ENCODE data around the gene BCR.

BCR gene

GRCh38 chr22:23230348-23231068 is 50.2 kb downstream of the BCR start:
- no peak for DNase-seq (ENCODE audit: low spot score)
- Histone ChIP-seq H3K27me3 (ENCODE audit: insufficient read depth, poor library complexity, severe bottlenecking) (no peaks in the 10 kb centered on the region), H3K36me3 (ENCODE audit: low read depth) (peaks cover 26% of the 10 kb centered on the region), H3K27ac (ENCODE audit: poor library complexity, severe bottlenecking) (no peak overlapping the region), H3K4me1 (ENCODE audit: insufficient read depth, poor library complexity, severe bottlenecking) (peaks cover 20% of the 10 kb centered on the region), H3K4me3 (ENCODE audit: severe bottlenecking) (no peak overlapping the region), H3K9me3 (ENCODE audit: severe bottlenecking) (peaks cover 24% of the 10 kb centered on the region)
- TF ChIP-seq, protein P1, sequence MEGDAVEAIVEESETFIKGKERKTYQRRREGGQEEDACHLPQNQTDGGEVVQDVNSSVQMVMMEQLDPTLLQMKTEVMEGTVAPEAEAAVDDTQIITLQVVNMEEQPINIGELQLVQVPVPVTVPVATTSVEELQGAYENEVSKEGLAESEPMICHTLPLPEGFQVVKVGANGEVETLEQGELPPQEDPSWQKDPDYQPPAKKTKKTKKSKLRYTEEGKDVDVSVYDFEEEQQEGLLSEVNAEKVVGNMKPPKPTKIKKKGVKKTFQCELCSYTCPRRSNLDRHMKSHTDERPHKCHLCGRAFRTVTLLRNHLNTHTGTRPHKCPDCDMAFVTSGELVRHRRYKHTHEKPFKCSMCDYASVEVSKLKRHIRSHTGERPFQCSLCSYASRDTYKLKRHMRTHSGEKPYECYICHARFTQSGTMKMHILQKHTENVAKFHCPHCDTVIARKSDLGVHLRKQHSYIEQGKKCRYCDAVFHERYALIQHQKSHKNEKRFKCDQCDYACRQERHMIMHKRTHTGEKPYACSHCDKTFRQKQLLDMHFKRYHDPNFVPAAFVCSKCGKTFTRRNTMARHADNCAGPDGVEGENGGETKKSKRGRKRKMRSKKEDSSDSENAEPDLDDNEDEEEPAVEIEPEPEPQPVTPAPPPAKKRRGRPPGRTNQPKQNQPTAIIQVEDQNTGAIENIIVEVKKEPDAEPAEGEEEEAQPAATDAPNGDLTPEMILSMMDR (IDR thresholded peaks at IDR 0.05; ENCODE audit: poor library complexity, severe bottlenecking), result no peak
- ATAC-seq (ENCODE audit: low read depth), result no peak

- ATAC-seq (ENCODE audit: low read depth) (no peak), DNase-seq (ENCODE audit: low spot score) (no peak)
- H3K4me1 ChIP-seq (ENCODE audit: insufficient read depth, poor library complexity, severe bottlenecking), result peaks cover 11% of the 10 kb centered on the region
- no peaks in the 10 kb centered on the region for H3K27me3 ChIP-seq (ENCODE audit: insufficient read depth, poor library complexity, severe bottlenecking)
- peaks cover 28% of the 10 kb centered on the region for H3K9me3 ChIP-seq (ENCODE audit: severe bottlenecking)
- no peak overlapping the region for H3K27ac ChIP-seq (ENCODE audit: poor library complexity, severe bottlenecking)
- H3K4me3 ChIP-seq (ENCODE audit: severe bottlenecking), result no peak overlapping the region
- TF ChIP-seq, protein P1 (IDR thresholded peaks at IDR 0.05; ENCODE audit: poor library complexity, severe bottlenecking), result no peak
- H3K36me3 ChIP-seq (ENCODE audit: low read depth), result peaks cover 26% of the 10 kb centered on the region
These were observed 51.3 kb downstream of the BCR start for GRCh38 chr22:23231471-23232093.

DNA sequence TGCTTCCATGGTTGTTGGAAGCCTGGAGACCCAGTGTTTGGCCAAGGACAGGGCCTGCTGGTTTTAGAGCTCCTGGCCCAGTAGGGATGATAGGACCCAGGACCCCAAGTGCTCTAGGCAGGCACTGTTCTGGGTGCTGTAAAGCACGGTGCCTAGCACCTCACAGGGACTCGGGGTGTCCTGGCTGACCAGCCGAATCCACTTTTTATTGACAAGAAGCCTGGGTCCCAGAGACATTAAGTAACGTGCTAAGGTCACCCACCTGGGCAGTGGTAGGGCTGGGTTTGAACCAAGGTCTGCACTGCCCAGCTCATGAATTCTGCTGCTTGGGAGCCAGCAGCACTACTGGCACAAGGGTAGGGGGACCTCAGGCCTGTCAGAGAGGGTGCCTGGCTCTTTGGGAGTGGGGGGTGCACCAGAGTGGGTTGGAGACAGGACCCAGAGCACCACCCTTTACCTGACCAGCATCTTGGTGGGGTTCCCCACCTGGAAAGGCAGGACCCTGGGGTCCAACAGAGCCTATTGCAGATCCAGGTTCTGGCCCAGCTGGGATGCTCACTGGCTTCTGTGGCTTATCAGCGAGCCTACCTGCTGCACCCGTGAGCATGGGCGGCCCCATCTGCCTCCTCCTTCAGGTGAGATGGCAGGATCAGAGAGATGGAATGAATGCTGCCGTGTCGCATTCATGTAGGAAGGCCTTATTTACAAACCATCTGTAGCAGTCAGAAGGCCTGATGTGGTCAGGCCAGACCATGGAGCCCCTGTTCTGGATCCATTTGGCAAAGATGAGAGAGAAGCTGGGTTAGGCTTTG is 52.0 kb downstream of the BCR start:
- DNase-seq (ENCODE audit: low spot score) (no peak), ATAC-seq (ENCODE audit: low read depth) (no peak)
- peaks cover 26% of the 10 kb centered on the region for H3K36me3 ChIP-seq (ENCODE audit: low read depth)
- TF ChIP-seq, protein P1 (IDR thresholded peaks at IDR 0.05; ENCODE audit: poor library complexity, severe bottlenecking), result no peak
- H3K27ac ChIP-seq (ENCODE audit: poor library complexity, severe bottlenecking), result no peak overlapping the region
- H3K4me3 ChIP-seq (ENCODE audit: severe bottlenecking), result no peak overlapping the region
- H3K9me3 ChIP-seq (ENCODE audit: severe bottlenecking), result peaks cover 28% of the 10 kb centered on the region
- H3K27me3 ChIP-seq (ENCODE audit: insufficient read depth, poor library complexity, severe bottlenecking), result no peaks in the 10 kb centered on the region
- H3K4me1 ChIP-seq (ENCODE audit: insufficient read depth, poor library complexity, severe bottlenecking), result peaks cover 4% of the 10 kb centered on the region

- TF ChIP-seq, protein P1 (IDR thresholded peaks at IDR 0.05; ENCODE audit: poor library complexity, severe bottlenecking), result no peak
- Histone ChIP-seq H3K9me3 (ENCODE audit: severe bottlenecking) (peaks cover 23% of the 10 kb centered on the region), H3K36me3 (ENCODE audit: low read depth) (peaks cover 19% of the 10 kb centered on the region), H3K4me3 (ENCODE audit: severe bottlenecking) (no peak overlapping the region), H3K27ac (ENCODE audit: poor library complexity, severe bottlenecking) (no peak overlapping the region), H3K4me1 (ENCODE audit: insufficient read depth, poor library complexity, severe bottlenecking) (no peaks in the 10 kb centered on the region), H3K27me3 (ENCODE audit: insufficient read depth, poor library complexity, severe bottlenecking) (no peaks in the 10 kb centered on the region)
- no peak for DNase-seq (ENCODE audit: low spot score)
- ATAC-seq (ENCODE audit: low read depth), result no peak
These were observed 52.8 kb downstream of the BCR start for GRCh38 chr22:23233084-23233531.
